Tibial artery (tissue), 4 donors: ENCODE measurements around the gene CKLF.

Experiments used
- DNase-seq, 2 donors: peaks; one replicate each; pipeline ENCODE4 v3.0.0-alpha.2; 2019
- H3K27ac ChIP-seq, 2 donors: fragments of 200-600 bp; sonication (generic) in 1 of 2; 1 replicate in 1 of 2; 2 replicates in 1 of 2; pipeline ENCODE4 v1.5.1; 2018 to 2019; ENCODE audit warnings: mild to moderate bottlenecking in 1 of 2
- H3K27me3 ChIP-seq, 2 donors: fragments of 200-600 bp; sonication (generic) in 1 of 2; one replicate each; pipeline versions ENCODE4 v1.5.1 to v1.6.0; 2016 to 2019
- H3K36me3 ChIP-seq, 3 donors: fragments of 200-600 bp; sonication (generic) in 2 of 3; one replicate each; pipeline ENCODE4 v1.5.1; 2016 to 2019; ENCODE audit warnings: mild to moderate bottlenecking in 2 of 3
- H3K4me1 ChIP-seq, 4 donors: fragments of 200-600 bp; sonication (generic) in 2 of 4; 1 replicate in 3 of 4; 2 replicates in 1 of 4; pipeline ENCODE4 v1.5.1; 2016 to 2019
- H3K4me3 ChIP-seq, 2 donors: fragments of 200-600 bp; sonication (generic) in 1 of 2; 1 replicate in 1 of 2; 2 replicates in 1 of 2; pipeline ENCODE4 v1.5.1; 2018 to 2019; ENCODE audit warnings: mild to moderate bottlenecking in 2 of 2
- H3K9me3 ChIP-seq, 3 donors: fragments of 200-600 bp; sonication (generic) in 1 of 3; one replicate each; pipeline ENCODE4 v1.5.1; 2016 to 2019
- intact Hi-C: fragments of 100-400 bp; cut with DNase I; formaldehyde crosslinking; loops from one replicate; pipeline ENCODE4 v1.15.0; 2023; ENCODE audit warnings: low total_unique reads
- TF ChIP-seq, protein P1 (sequence below), 2 experiments: fragments of 200-600 bp in 1 of 2; fragments of 450-650 bp in 1 of 2; IDR thresholded peaks; one replicate each; pipeline ENCODE4 v1.5.1; 2017 to 2019; ENCODE audit warnings: antibody characterized with exemption in 2 of 2, mild to moderate bottlenecking in 1 of 2, moderate library complexity in 1 of 2

CKLF gene

DNA sequence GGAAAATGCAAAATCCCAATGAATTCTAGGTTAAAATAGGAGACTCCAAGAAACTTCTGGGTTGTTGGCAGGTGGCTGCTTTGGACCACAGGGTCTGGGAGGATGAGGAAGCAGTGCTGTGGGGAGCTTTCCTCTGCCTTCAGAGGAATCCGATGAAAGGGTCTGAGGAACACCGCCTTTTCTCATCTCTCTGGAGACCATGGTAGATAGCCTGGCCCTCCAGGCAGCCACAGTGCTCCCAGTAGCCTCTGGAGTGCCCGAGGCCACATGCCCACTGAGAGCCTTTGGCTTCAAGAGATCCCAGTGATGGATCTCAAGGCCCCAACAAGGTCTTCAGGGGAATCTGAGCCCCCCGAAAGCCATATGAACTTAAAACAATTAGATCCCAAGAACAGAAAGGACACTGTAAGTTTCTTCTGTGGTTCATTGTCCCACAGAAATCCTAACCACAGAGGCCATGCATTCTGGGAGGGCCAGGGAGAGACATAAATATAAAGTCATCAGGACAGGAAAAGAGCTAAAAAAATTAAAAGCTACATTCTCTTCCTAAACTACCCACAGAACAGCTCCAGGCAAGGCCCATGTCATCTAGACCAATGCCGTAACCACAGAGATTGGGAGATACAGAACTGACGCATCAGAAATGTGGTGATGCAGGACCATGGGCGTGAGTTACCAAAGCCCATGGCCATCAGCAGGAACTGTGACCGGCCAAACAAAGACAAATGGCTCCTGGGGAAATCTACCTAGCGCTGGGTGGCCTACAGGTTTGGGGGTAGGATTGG lies 26.8 kb upstream of the CKLF start:
- peak overlapping the region; percentile 19 to 28 for H3K27ac ChIP-seq

DNA sequence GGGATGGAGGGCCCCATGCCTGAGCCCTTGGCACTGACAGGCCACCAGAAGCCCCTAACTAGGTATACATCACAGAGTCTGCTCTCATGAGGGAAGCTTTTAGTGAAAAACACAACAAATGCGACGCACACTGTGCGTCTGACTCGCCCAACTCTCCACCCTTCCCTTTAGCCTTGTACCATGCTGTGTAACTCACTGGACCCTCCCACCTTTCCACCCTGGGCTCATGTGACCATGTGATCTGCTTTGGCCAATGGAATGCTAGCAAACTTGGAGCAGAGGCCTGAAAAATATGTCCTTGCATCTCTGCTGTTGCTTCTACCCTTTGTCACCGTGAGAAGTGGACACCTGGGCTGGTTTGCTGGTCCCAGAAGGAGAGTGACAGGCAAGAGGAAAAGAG lies 24.1 kb upstream of the CKLF start:
- H3K4me3 ChIP-seq: no peak overlapping the region
- H3K27me3 ChIP-seq: no peaks in the 10 kb centered on the region
- peaks cover 69 to 90% (median 69%) of the 10 kb centered on the region in 3 donors for H3K36me3 ChIP-seq
- no peaks in the 10 kb centered on the region for H3K9me3 ChIP-seq
- H3K27ac ChIP-seq: no peak overlapping the region
- peaks cover 0 to 12% (median 0%) of the 10 kb centered on the region in 4 donors for H3K4me1 ChIP-seq
- TF ChIP-seq, protein P1, sequence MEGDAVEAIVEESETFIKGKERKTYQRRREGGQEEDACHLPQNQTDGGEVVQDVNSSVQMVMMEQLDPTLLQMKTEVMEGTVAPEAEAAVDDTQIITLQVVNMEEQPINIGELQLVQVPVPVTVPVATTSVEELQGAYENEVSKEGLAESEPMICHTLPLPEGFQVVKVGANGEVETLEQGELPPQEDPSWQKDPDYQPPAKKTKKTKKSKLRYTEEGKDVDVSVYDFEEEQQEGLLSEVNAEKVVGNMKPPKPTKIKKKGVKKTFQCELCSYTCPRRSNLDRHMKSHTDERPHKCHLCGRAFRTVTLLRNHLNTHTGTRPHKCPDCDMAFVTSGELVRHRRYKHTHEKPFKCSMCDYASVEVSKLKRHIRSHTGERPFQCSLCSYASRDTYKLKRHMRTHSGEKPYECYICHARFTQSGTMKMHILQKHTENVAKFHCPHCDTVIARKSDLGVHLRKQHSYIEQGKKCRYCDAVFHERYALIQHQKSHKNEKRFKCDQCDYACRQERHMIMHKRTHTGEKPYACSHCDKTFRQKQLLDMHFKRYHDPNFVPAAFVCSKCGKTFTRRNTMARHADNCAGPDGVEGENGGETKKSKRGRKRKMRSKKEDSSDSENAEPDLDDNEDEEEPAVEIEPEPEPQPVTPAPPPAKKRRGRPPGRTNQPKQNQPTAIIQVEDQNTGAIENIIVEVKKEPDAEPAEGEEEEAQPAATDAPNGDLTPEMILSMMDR (IDR thresholded peaks at IDR 0.05): no peak
- no peak for DNase-seq
- intact Hi-C loops: no loop called here

More for the DNA sequence above, 26.8 kb upstream of the CKLF start:
- Histone ChIP-seq H3K9me3 (no peaks in the 10 kb centered on the region), H3K4me1 (peaks cover 0 to 33% (median 15%) of the 10 kb centered on the region in 4 donors), H3K4me3 (no peak overlapping the region), H3K36me3 (peaks cover 55 to 85% (median 60%) of the 10 kb centered on the region in 3 donors), H3K27me3 (no peaks in the 10 kb centered on the region)
- DNase-seq: no peak
- intact Hi-C loops: no loop called here
- TF ChIP-seq, protein P1 (IDR thresholded peaks at IDR 0.05): no peak

DNA sequence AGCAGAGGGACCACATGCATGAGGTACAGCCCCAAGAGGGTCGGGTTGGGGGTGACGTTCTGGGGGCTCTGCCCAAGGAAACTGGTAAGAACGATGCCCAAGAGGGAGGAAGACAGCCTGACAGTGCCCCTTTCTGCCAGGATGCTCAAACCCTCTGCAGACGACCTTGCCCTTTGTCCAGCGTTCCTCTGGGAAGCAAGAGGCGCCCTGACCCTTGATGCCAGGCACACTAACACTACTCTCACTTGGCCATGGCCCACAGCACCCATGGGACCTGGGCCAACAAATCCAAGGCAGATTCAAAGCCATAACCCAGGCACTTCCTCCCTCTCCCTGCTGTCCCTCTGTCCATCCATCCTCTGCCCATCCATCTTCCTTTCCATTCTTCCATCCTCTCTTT lies 22.9 kb upstream of the CKLF start:
- intact Hi-C loops: no loop called here
- DNase-seq: no peak
- Histone ChIP-seq H3K27ac (no peak overlapping the region), H3K9me3 (no peaks in the 10 kb centered on the region), H3K27me3 (no peaks in the 10 kb centered on the region), H3K4me1 (peaks cover 0 to 2% (median 0%) of the 10 kb centered on the region in 4 donors), H3K4me3 (no peak overlapping the region), H3K36me3 (peaks cover 66 to 95% (median 72%) of the 10 kb centered on the region in 3 donors)
- TF ChIP-seq, protein P1 (IDR thresholded peaks at IDR 0.05): no peak

DNA sequence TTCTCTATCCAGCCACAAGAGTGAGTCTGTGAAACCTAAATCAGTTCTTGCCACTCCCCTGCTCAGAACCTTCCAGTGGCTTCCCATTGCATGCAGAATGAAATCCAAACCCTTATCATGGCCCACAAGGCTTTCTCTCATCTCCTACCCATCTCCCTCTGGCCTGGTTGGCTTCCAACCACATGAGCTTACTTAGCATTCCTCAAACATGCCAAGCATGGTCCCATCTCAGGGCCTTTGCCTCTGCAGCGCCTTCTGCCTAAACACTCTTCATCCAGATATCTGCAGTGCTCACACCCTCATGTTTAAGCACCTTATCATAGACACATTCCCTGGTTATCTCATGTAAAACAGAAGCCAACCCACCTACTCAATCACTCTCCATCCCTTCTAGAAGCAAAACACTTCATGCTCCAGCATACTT lies 18.0 kb upstream of the CKLF start:
- no peak overlapping the region for H3K4me3 ChIP-seq
- no peaks in the 10 kb centered on the region for H3K27me3 ChIP-seq
- TF ChIP-seq, protein P1 (IDR thresholded peaks at IDR 0.05): no peak
- H3K27ac ChIP-seq: no peak overlapping the region
- DNase-seq: no peak
- peaks cover 0 to 3% (median 0%) of the 10 kb centered on the region in 4 donors for H3K4me1 ChIP-seq
- intact Hi-C loops: no loop called here
- peaks cover 52 to 94% (median 61%) of the 10 kb centered on the region in 3 donors for H3K36me3 ChIP-seq
- no peaks in the 10 kb centered on the region for H3K9me3 ChIP-seq

DNA sequence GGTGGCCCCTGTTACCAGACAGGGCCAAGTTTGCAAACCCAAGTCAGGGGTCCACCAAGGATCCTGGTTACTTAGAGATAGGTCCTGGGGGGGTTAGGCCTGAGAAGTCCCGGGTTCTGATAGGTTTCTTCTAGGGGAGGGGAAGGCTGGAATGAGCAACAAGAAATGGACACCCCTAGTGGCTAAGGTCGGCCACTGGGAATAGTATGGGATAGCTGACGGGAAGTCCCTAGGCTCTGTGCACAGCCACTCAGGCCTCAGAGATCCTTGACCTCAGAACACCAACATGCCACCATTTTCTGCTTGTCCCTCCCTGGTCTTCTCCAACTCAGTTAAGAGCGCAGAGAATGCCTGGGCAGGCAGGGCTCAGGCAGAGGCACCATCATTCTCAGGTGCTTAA lies 15.9 kb upstream of the CKLF start:
- H3K9me3 ChIP-seq: no peaks in the 10 kb centered on the region
- no peak overlapping the region for H3K27ac ChIP-seq
- no peaks in the 10 kb centered on the region for H3K27me3 ChIP-seq
- H3K36me3 ChIP-seq: peaks cover 40 to 91% (median 44%) of the 10 kb centered on the region in 3 donors
- H3K4me3 ChIP-seq: no peak overlapping the region
- intact Hi-C loops: no loop called here
- peaks cover 0 to 3% (median 0%) of the 10 kb centered on the region in 4 donors for H3K4me1 ChIP-seq
- no peak for DNase-seq
- TF ChIP-seq, protein P1 (IDR thresholded peaks at IDR 0.05): no peak
